Activated CD4-positive, alpha-beta T cell treated with anti-CD3 and anti-CD28 coated beads, Interleukin-10, Interleukin-2, amounts not matched to agents 100 ng/mL and 50 ng/mL, durations not matched to agents 16 hours and 8 hours (primary cell): ENCODE results near the gene NADK2.
A peak's percentile ranks its signal among the peaks of the same experiment; 100 is the strongest.

ENCODE experiments used
- DNase-seq: peaks from one replicate; pipeline ENCODE4 v3.0.0-alpha.2; 2020

The NADK2 gene

DNA sequence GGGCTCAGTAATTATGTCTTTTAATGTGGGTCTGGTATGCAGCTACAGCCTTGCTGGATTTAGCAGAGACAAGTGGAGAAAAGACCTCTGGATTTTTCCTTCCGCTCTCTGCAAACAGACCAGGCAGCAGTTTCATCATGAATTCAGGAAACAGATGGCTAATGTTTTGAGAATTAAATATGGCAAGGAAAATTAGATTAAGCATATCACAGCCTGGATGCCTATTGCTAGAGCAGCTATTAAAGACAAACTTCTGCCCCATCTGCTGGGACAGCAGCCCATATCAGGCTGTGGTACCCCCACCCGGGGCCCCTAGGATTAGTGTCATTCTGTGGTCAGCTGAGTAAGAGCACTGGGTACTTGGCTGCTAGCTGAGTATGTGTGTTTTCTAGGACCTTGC lies 83.6 kb downstream of the NADK2 start:
- DNase-seq = no peak

DNA sequence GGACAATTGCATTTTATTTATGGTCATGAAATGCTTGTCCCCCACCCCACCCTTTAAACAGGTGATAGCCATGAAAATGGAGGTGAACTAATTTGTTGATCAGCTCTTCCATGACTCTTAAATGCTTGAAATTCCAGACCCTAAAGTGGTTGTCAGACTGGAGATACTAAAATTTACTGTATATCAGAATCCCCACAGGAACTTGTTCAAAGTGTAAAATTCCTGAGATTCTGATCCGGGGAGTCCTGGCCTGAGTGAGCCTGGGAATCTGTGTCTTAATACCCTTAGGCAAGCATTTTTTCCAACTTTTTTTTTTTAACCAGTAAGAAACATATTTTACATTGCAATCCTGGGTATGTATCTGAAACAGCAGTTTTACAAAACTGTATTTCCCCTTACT lies 85.1 kb downstream of the NADK2 start:
- DNase-seq = no peak

DNA sequence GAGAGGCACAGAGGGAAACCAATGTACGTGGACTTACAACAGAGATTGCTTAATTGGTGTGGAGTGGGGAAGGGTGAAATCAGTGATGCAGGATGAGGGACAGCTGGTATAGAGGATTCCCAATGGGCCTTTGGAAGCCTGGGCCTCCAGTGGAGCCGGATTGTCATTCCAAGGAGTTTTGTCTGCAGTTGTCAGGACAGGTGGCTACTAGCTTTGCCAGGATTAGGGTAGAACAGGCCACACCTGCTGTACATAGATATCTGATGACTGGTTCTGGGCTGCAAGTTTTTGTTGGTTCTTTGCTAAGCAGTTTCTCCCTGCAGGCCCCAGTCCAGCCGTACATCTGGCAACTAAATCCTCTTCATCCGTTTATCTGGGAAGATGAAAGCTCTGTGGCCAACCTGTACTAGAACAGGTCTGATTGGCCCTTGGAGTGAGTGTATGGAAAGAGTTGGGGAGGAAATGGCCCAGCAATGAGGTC lies 85.6 kb downstream of the NADK2 start:
- DNase-seq = no peak

DNA sequence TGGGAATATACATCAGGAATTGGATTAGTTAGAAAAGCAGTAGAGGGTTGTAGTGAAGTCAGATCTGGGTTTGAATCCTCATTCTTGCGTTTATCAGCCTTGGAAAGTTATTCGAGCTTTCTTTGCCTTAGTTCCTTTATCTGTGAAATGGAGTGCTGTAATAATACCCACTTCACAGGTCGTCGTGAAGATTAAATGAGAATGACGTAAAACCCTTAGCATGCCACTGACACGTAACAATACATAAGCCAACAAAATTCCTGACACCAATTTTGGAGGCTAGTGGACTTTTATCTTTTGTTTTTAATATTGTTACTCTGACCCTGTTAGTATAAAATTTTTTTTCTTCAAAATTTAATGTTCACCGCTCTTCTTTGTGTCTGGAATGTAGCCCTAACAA lies 86.4 kb downstream of the NADK2 start:
- DNase-seq = no peak

DNA sequence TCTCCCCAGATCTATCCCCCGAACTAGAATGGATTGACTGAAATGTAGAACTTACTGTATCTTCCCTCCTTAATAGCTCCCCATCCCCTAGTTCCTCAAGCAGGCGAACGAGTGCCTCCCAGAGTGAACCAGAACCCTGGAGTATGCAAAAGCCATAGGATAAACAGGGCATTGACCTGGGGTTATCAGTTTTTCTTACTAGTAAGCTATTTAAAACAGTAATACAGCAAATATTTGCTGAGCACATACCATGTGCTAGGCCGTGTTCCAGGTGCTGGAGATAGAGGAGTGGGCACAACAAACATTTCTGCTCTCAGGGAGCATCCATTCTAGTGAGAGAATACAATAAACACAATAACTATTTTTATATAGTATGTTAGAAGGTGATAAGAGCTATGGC lies 88.0 kb downstream of the NADK2 start:
- no peak for DNase-seq

DNA sequence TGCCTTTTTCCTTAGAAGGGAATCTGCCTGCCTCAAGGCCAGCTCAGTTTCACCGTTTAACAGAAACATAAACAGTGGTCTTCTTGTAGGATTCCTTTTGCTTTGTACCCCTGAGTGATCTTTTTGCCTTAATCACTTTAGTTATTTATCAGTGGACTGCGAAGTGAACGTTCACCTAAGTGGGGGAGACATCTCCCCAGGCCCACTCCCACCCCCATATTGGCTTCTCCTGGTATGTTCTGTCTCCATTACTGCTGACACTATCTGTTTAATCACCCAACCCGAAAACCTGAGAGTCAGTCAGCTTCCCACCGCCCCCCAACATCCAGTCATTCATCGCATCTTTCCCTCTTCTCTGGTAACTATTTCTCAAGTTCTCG lies 88.4 kb downstream of the NADK2 start:
- no peak for DNase-seq

DNA sequence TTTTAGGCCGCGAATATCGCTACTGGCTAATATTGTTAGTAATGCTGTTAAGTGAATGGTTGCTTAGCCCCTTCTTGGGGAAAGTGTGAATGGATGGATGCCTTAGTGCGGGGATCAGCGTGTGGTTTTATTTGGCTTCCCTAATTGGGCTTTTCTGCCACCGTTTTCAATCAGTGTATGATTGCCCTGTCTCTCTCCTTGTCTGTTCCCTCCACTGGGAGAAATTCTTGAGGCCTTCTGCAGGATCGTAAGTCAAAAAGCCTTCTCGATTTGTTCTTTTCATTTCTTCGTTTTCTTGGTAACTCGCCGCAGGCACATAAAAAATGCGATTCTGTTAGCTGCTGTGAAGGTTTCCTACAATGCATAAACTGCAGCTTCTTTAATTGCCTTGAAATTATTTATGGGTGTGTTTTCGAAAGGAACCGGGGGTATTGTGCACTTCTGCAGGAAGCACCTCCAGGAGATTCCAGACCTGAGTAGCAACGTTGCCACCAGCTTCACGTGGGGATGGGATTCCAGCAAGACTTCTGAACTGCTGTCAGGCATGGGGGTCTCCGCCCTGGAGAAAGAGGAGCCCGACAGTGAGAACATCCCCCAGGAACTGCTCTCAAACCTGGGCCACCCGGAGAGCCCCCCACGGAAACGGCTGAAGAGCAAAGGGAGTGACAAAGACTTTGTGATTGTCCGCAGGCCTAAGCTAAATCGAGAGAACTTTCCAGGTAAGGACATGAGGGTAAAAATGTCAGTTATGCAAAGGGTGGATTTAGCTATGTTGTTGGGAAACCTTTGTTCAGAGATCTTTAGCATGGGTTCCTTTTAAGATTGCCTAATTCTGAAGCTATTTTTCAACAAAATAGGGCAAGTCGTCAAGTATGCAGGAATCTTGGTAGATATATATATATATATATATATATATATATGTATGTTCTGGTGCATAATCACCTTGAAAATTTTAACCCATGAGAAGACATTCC lies 89.1 kb downstream of the NADK2 start:
- no peak for DNase-seq

DNA sequence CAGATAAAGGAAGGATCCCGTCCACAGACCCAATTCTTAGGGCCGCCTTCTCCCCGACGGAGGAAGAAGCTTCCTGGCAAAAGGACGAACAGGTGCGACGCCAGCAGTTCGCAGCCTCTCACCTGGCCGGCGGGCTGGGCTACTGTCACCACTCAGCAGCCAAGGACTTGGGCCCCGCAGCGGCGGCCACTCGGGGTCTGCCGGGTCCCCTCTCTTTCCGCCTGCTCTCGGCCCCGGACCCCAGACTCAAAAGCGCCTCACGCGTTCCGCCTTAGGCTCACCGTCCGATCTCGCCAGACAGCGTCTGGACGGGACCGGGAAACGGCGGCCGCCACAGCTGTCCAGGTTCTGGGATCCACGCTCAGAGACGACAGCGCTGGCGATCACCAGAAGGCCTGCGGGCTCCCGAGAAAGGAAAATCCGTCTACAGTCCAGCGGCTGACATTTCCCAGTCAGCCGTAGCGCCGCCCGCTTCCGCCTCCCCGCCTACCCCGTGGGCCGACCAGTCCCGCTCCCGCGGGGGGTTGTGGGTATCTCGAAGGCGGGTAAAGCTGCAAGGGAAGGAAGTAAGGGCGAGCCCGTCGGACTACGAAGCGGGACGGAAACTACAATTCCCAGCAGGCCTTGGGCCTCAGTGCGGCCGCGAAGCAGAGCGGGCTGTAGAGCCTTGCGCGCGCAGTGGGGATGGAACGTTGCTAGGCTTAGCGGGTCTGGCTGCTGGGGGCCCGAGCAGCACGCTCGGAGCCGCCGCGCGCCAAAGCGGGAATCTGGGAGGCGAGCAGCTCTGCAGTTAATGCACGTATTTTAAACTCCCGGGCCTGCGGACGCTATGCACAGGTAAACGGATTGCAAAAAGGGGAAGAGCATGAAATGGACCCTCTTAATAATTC lies 90.0 kb downstream of the NADK2 start, which contains the start of the genes LMBRD2 and SKP2:
TSS of gene LMBRD2 (minus strand) at position 454 of the 890 bp plus-strand sequence. CDS start 8,538 bp downstream, outside the sequence.
TSS of gene SKP2 (plus strand) at position 678 of the 890 bp plus-strand sequence. CDS start at position 830, 152 bp downstream.
- DNase-seq = peak; percentile 99

DNA sequence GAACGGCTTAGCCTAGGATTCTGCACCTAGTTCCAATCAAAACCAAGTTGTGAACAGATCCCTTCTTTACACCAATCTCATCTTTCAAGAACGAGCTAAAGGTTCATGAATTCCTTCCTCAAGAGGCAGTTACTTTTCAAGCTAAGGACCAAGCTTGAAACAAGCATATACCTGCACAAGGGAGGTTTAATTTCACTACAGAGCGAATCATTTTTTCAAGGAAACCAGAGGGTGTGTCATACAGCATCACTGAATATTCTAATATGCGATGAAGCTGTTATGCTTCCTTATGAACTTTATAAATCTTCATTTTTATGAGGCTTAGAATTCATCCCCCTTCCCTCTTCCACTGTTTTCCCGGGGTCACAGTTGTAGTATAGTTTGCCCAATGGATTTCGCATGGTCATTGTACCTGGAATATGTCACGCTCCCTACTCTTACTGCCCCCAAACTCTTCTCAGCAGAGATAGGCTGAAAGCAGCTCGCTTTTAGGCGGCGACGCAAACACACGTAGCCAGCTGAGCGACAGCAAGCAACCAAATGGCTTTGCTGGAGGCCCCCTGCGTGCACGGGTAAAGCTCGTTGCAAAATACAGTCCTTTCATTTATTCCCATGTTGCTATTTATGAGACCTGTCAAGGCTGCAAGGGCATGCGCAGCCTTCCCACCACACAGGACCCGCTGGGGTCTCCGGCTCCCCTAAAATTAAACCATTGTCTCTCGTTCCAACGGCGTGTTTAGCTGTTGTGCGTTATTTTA lies 90.9 kb downstream of the NADK2 start:
- DNase-seq = peak; percentile 73

DNA sequence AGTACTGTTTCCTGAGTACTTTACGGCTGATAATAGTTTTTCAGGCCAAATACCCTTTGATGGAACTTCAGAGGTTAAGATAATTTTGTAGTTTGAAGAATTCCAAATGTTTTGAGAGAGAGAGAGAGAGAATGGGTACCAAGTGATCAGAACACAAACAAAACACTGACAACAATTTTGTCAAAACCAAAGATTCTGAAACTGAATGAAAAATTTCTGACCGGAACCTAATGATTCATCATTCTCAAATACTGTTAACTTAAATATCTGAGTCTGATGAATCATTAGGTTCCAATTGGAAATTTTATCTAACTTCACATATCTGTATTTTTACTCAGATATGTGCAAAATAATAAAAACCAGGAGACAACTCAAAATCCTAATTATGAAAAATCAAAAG lies 94.0 kb downstream of the NADK2 start:
- no peak for DNase-seq

DNA sequence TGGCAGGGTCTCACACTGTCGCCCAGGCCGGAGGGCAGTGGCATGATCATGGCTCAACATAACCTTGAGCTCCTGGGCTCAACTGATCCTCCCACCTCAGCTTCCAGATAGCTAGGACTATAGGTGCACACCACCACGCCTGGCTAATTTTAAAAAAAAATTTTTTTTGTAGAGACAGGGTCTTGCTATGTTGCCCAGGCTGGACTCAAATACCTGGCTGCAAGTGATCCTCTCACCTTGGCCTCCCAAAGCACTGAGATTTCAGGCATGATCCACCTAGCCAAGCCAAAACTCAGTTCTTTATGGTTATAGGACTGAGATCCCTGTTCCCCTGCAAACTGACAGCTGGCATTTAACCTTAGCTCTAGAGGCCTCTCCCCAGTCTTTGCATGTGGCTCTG lies 95.3 kb downstream of the NADK2 start:
- no peak for DNase-seq

DNA sequence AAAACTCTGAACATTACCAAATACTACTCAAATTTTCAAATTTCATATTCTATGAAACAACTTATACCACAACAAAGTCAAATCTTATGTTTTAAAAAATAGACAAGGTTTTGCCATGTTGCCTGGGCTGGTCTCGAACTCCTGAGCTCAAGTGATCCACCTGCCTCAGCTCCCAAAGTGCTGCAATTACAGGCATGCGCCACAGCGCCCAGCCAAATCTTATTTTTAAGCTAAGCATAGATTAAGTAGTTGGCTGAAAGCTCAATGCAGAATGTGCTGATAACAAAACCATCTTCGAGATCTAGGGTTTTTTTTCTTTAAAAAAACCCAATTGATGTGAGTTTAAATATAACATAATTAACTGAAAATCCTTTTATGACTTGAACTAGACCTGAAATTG lies 96.4 kb downstream of the NADK2 start:
- no peak for DNase-seq
